HG02763 (cell line): ENCODE results near the gene CUX1.
A peak's percentile ranks its signal among the peaks of the same experiment; 100 is the strongest.
"Not testable (repeated sequence)": the region's sequence is repeated elsewhere in the genome, so short reads cannot be mapped to it uniquely, and the experiment has no call there.

Experiments used
- ATAC-seq: cut with Tn5 transposase; IDR thresholded peaks from one replicate; pipeline ENCODE4 v1.9.1; 2021; ENCODE audit warnings: mild to moderate bottlenecking, moderate library complexity; ENCODE audit not compliant: unreplicated experiment

CUX1 gene

GRCh38 chr7:101798173-101798572 lies 19.3 kb upstream of the CUX1 start:
- ATAC-seq, result not testable (repeated sequence)

GRCh38 chr7:101803203-101804087 lies 14.0 kb upstream of the CUX1 start:
- no peak for ATAC-seq

- ATAC-seq, result no peak
Observed at GRCh38 chr7:101804088-101804963, 13.1 kb upstream of the CUX1 start.

GRCh38 chr7:101804967-101805366 lies 12.5 kb upstream of the CUX1 start:
- ATAC-seq, result no peak

GRCh38 chr7:101812595-101812994 lies 4.8 kb upstream of the CUX1 start:
- no peak for ATAC-seq

- ATAC-seq, result no peak
Observed at GRCh38 chr7:101813402-101814019, 3.9 kb upstream of the CUX1 start.

GRCh38 chr7:101814081-101814990 lies 3.1 kb upstream of the CUX1 start:
- ATAC-seq, result no peak

- ATAC-seq, result peak; percentile 34
Observed at GRCh38 chr7:101814991-101815825, 2.2 kb upstream of the CUX1 start.

- ATAC-seq, result peak; percentile 64
Observed at GRCh38 chr7:101815826-101816594, 1.4 kb upstream of the CUX1 start.

GRCh38 chr7:101816595-101817470 lies 593 bp upstream of the CUX1 start:
- ATAC-seq, result peak; percentile 16

GRCh38 chr7:101818287-101819071 lies 1.1 kb downstream of the CUX1 start:
- ATAC-seq, result no peak

GRCh38 chr7:101819183-101819582 lies 1.8 kb downstream of the CUX1 start:
- ATAC-seq, result no peak

GRCh38 chr7:101819913-101820522 lies 2.6 kb downstream of the CUX1 start:
- no peak for ATAC-seq

- ATAC-seq, result no peak
Observed at GRCh38 chr7:101820703-101821102, 3.3 kb downstream of the CUX1 start.

- ATAC-seq, result not testable (repeated sequence)
Observed at GRCh38 chr7:101822632-101823031, 5.2 kb downstream of the CUX1 start.

GRCh38 chr7:101823096-101823495 lies 5.7 kb downstream of the CUX1 start:
- no peak for ATAC-seq
